ENCODE data around the gene NCOA1. TPM values are rescaled to one million over a fixed set of nuclear protein-coding genes. Genes with fewer than 3 reads are reported as not detected.

NCOA1 gene
- total RNA-seq, 5 donors from 2014 or later (not counting 1 experiment from before 2014, with no cell fraction given): 34.7 to 55.5 (median 37.6) TPM

DNA sequence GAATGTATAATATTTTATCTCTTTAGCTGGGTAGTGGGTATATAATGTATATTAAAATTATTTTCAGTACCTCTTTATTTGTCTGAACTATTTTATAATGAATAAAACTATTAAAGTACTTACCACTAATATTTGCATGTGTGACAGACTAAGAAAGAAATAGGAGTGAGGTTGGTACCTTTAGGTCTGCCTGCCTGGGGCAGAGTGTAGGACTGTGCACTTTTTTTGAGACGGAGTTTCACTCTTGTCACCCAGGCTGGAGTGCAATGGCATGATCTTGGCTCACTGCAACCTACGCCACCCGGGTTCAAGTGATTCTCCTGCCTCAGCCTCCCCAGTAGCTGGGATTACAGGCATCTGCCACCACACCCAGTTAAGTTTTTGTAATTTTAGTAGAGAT, 18.8 kb downstream of the NCOA1 start:
- no peaks in the 10 kb centered on the region for H3K9me3 ChIP-seq
- no peaks in the 10 kb centered on the region for H3K9me3 Mint-ChIP-seq
- peaks cover 74 to 82% (median 76%) of the 10 kb centered on the region in 3 donors for H3K4me1 Mint-ChIP-seq
- no peak overlapping the region for H3K4me3 Mint-ChIP-seq
- H3K27me3 ChIP-seq (replicated peaks in 1 of 2; ENCODE audit: control insufficient read depth in 2 of 2, extremely low read depth in 1 of 2, insufficient read depth in 2 of 2, low read length in 1 of 2): no peaks in the 10 kb centered on the region
- WGBS (ENCODE audit: insufficient coverage): 90% methylated on average over 2 of the region's 3 CpGs
- CTCF ChIA-PET: no interaction called here
- POLR2A ChIA-PET: no interaction called here
- peaks cover 4 to 9% of the 10 kb centered on the region in 2 experiments for H3K4me1 ChIP-seq (ENCODE audit: control insufficient read depth in 1 of 2, extremely low read depth in 1 of 2, insufficient read depth in 2 of 2, low read length in 2 of 2)
- no peaks in the 10 kb centered on the region for H3K36me3 ChIP-seq (ENCODE audit: control insufficient read depth in 2 of 2, extremely low read depth in 1 of 2, insufficient read depth in 1 of 2, low read length in 1 of 2)
- no peak for DNase-seq
- no peak overlapping the region for H3K27ac ChIP-seq (ENCODE audit: low read length)
- H3K36me3 Mint-ChIP-seq: no peaks in the 10 kb centered on the region
- H3K27me3 Mint-ChIP-seq: no peaks in the 10 kb centered on the region
- H3K4me3 ChIP-seq (ENCODE audit: control insufficient read depth in 1 of 2, extremely low read depth in 1 of 2, low read length in 1 of 2): no peak overlapping the region
- no peak overlapping the region for H3K27ac Mint-ChIP-seq
- ATAC-seq (replicated peaks in 1 of 4): no peak

DNA sequence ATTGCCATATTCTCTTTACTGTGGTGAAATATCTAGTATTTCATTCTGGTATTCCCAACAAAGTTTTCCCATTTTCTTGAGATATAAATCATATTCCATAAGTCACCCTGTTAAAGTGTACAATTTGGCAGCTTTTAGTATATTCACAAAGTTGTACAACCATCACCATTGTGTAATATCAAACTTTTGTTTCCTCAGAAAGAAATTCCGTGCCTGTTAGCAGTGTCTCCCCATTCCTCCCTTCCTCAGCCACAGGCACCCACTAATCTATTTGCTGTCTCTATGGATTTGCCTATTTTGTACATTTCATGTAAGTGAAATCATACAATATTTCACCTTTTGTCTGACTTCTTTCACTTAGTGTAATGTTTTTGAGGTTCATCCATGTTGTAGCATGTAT, 19.7 kb downstream of the NCOA1 start:
- WGBS (ENCODE audit: insufficient coverage): no CpG with 5 or more reads among the region's 1 CpG
- H3K4me1 ChIP-seq (ENCODE audit: control insufficient read depth in 1 of 2, extremely low read depth in 1 of 2, insufficient read depth in 2 of 2, low read length in 2 of 2): peaks cover 4 to 12% of the 10 kb centered on the region in 2 experiments
- DNase-seq (no peak), ATAC-seq (replicated peaks in 1 of 4) (no peak)
- no peaks in the 10 kb centered on the region for H3K36me3 ChIP-seq (ENCODE audit: control insufficient read depth in 2 of 2, extremely low read depth in 1 of 2, insufficient read depth in 1 of 2, low read length in 1 of 2)
- H3K36me3 Mint-ChIP-seq: no peaks in the 10 kb centered on the region
- no peak overlapping the region for H3K27ac Mint-ChIP-seq
- H3K4me3 ChIP-seq (ENCODE audit: control insufficient read depth in 1 of 2, extremely low read depth in 1 of 2, low read length in 1 of 2): no peak overlapping the region
- CTCF ChIA-PET: no interaction called here
- no peaks in the 10 kb centered on the region for H3K27me3 Mint-ChIP-seq
- peaks cover 75 to 79% (median 76%) of the 10 kb centered on the region in 3 donors for H3K4me1 Mint-ChIP-seq
- no peaks in the 10 kb centered on the region for H3K9me3 Mint-ChIP-seq
- H3K27me3 ChIP-seq (replicated peaks in 1 of 2; ENCODE audit: control insufficient read depth in 2 of 2, extremely low read depth in 1 of 2, insufficient read depth in 2 of 2, low read length in 1 of 2): no peaks in the 10 kb centered on the region
- no peak overlapping the region for H3K27ac ChIP-seq (ENCODE audit: low read length)
- H3K4me3 Mint-ChIP-seq: peak overlapping the region in 1 of 3 donors; percentile 22
- POLR2A ChIA-PET: no interaction called here
- H3K9me3 ChIP-seq: no peaks in the 10 kb centered on the region

DNA sequence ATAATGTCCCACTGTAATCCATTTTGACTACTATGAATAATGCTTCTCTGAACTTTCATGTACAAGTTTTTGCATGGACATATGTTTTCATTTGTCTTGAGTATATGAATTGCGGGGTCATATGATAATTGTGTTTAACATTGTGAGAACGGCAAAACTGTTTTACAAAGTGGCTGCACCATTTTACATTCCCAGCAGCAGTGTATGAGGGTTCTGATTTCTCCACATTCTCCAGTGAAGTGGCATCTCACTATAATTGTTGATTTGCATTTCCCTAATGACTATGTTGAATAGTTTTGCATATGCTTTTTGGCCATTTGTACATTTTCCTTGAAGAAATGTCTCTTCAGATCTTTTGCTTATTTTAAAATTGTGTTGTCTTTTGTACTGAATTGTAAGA, 20.1 kb downstream of the NCOA1 start:
- ChIA-PET POLR2A (no interaction called here), CTCF (no interaction called here)
- Histone ChIP-seq H3K4me3 (ENCODE audit: control insufficient read depth in 1 of 2, extremely low read depth in 1 of 2, low read length in 1 of 2) (no peak overlapping the region), H3K4me1 (ENCODE audit: control insufficient read depth in 1 of 2, extremely low read depth in 1 of 2, insufficient read depth in 2 of 2, low read length in 2 of 2) (peaks cover 4 to 12% of the 10 kb centered on the region in 2 experiments), H3K9me3 (no peaks in the 10 kb centered on the region), H3K36me3 (ENCODE audit: control insufficient read depth in 2 of 2, extremely low read depth in 1 of 2, insufficient read depth in 1 of 2, low read length in 1 of 2) (no peaks in the 10 kb centered on the region), H3K27me3 (replicated peaks in 1 of 2; ENCODE audit: control insufficient read depth in 2 of 2, extremely low read depth in 1 of 2, insufficient read depth in 2 of 2, low read length in 1 of 2) (no peaks in the 10 kb centered on the region), H3K27ac (ENCODE audit: low read length) (no peak overlapping the region)
- no peak overlapping the region for H3K27ac Mint-ChIP-seq
- no CpG with 5 or more reads among the region's 2 CpGs for WGBS (ENCODE audit: insufficient coverage)
- peak overlapping the region in 1 of 3 donors; percentile 22 for H3K4me3 Mint-ChIP-seq
- no peaks in the 10 kb centered on the region for H3K27me3 Mint-ChIP-seq
- peaks cover 72 to 75% (median 74%) of the 10 kb centered on the region in 3 donors for H3K4me1 Mint-ChIP-seq
- ATAC-seq (replicated peaks in 1 of 4) (no peak), DNase-seq (no peak)
- H3K9me3 Mint-ChIP-seq: no peaks in the 10 kb centered on the region
- H3K36me3 Mint-ChIP-seq: no peaks in the 10 kb centered on the region

DNA sequence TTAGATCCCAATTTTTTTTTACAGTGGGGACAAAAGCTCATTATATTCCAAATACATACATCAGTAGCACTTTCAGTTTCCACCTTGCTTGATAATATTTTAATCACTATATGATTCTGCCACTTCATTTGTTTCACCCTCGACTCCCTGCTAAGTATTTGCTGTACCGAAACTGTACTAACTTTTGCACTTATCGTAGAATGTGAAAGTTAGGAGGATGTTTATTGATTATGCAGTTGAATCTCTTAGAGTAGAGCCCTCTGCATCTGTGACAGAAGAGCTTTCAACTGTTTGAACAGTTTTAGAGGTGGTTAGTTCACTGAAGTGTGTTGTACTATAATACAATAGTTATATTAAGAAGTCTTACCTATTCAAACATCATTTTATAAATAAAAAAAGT, 20.8 kb downstream of the NCOA1 start:
- Histone ChIP-seq H3K4me1 (ENCODE audit: control insufficient read depth in 1 of 2, extremely low read depth in 1 of 2, insufficient read depth in 2 of 2, low read length in 2 of 2) (peaks cover 4 to 14% of the 10 kb centered on the region in 2 experiments), H3K9me3 (no peaks in the 10 kb centered on the region), H3K36me3 (ENCODE audit: control insufficient read depth in 2 of 2, extremely low read depth in 1 of 2, insufficient read depth in 1 of 2, low read length in 1 of 2) (no peaks in the 10 kb centered on the region), H3K4me3 (ENCODE audit: control insufficient read depth in 1 of 2, extremely low read depth in 1 of 2, low read length in 1 of 2) (no peak overlapping the region), H3K27ac (ENCODE audit: low read length) (no peak overlapping the region), H3K27me3 (replicated peaks in 1 of 2; ENCODE audit: control insufficient read depth in 2 of 2, extremely low read depth in 1 of 2, insufficient read depth in 2 of 2, low read length in 1 of 2) (no peaks in the 10 kb centered on the region)
- POLR2A ChIA-PET: interaction anchor here in 1 of 2 donors (0.6 kb wide), 1 partner anchor 67 kb away, joined by 9 read pairs; no protein-coding TSS in a partner anchor
- Mint-ChIP-seq H3K27ac (no peak overlapping the region), H3K9me3 (no peaks in the 10 kb centered on the region), H3K36me3 (no peaks in the 10 kb centered on the region), H3K27me3 (no peaks in the 10 kb centered on the region), H3K4me3 (peak overlapping the region in 1 of 3 donors; percentile 22), H3K4me1 (peaks cover 68 to 74% (median 69%) of the 10 kb centered on the region in 3 donors)
- no CpG with 5 or more reads among the region's 3 CpGs for WGBS (ENCODE audit: insufficient coverage)
- ATAC-seq (replicated peaks in 1 of 4): no peak
- CTCF ChIA-PET: interaction anchor here in 1 of 2 donors (0.6 kb wide), 1 partner anchor 90 kb away, joined by 3 read pairs; no protein-coding TSS in a partner anchor
- DNase-seq: no peak

DNA sequence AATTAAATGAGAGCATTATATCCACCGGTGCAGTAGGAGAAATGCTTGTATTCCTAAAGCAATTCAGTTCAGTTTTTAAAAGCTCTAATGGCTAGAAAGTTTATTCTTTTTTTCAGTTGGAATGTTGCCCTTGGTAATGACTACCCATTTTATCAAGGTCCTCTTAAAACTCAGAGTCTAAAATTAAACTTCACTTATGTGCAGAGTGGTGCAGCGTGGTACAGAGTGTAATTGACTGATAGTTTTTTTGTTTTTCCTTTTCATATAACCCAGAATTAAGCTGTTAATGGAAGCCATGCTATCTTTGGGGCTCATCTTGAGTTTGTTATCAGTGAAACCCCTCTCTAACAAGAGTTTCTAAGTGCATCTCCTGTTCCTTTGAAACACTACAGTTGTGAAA, 21.4 kb downstream of the NCOA1 start:
- no peaks in the 10 kb centered on the region for H3K36me3 ChIP-seq (ENCODE audit: control insufficient read depth in 2 of 2, extremely low read depth in 1 of 2, insufficient read depth in 1 of 2, low read length in 1 of 2)
- H3K4me1 Mint-ChIP-seq: peaks cover 68 to 74% (median 70%) of the 10 kb centered on the region in 3 donors
- ChIA-PET CTCF (interaction anchor here in 1 of 2 donors (0.6 kb wide), 2 partner anchors 38 to 90 kb away, joined by 3 read pairs; no protein-coding TSS in a partner anchor), POLR2A (interaction anchor here in 1 of 2 donors (0.6 kb wide), 1 partner anchor 67 kb away, joined by 9 read pairs; no protein-coding TSS in a partner anchor)
- ATAC-seq (replicated peaks in 1 of 4) (no peak), DNase-seq (no peak)
- no peak overlapping the region for H3K27ac ChIP-seq (ENCODE audit: low read length)
- no peak overlapping the region for H3K4me3 Mint-ChIP-seq
- whole genome bisulfite sequencing (ENCODE audit: insufficient coverage): no CpG with 5 or more reads among the region's 2 CpGs
- no peaks in the 10 kb centered on the region for H3K9me3 Mint-ChIP-seq
- no peaks in the 10 kb centered on the region for H3K9me3 ChIP-seq
- H3K36me3 Mint-ChIP-seq: no peaks in the 10 kb centered on the region
- no peaks in the 10 kb centered on the region for H3K27me3 Mint-ChIP-seq
- peaks cover 4 to 14% of the 10 kb centered on the region in 2 experiments for H3K4me1 ChIP-seq (ENCODE audit: control insufficient read depth in 1 of 2, extremely low read depth in 1 of 2, insufficient read depth in 2 of 2, low read length in 2 of 2)
- H3K4me3 ChIP-seq (ENCODE audit: control insufficient read depth in 1 of 2, extremely low read depth in 1 of 2, low read length in 1 of 2): no peak overlapping the region
- no peaks in the 10 kb centered on the region for H3K27me3 ChIP-seq (replicated peaks in 1 of 2; ENCODE audit: control insufficient read depth in 2 of 2, extremely low read depth in 1 of 2, insufficient read depth in 2 of 2, low read length in 1 of 2)
- peak overlapping the region in 1 of 2 donors; percentile 2 for H3K27ac Mint-ChIP-seq

DNA sequence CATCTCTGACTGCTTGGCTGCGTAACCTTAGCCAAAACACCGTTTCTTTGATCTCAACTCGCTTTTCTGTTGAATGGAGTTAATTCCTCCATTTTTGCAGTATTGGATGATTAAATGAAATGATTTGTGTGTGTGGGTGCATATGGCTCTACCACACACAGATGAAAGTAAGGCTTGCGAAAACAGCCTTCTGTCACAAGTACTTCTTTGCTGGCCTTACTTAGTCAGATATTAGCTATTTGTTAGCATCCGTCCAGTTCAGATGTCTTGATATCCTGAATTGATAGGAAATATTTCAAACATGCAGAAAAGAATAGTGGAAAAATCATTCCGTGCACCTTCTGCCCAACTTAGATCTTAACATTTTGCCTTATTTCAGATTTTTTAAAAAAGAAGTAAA, 21.8 kb downstream of the NCOA1 start:
- CTCF ChIA-PET: interaction anchor here in 1 of 2 donors (0.6 kb wide), 1 partner anchor 38 kb away, joined by 3 read pairs; no protein-coding TSS in a partner anchor
- no peak overlapping the region for H3K4me3 Mint-ChIP-seq
- H3K4me1 Mint-ChIP-seq: peaks cover 68 to 74% (median 68%) of the 10 kb centered on the region in 3 donors
- H3K4me3 ChIP-seq (ENCODE audit: control insufficient read depth in 1 of 2, extremely low read depth in 1 of 2, low read length in 1 of 2): no peak overlapping the region
- H3K36me3 ChIP-seq (ENCODE audit: control insufficient read depth in 2 of 2, extremely low read depth in 1 of 2, insufficient read depth in 1 of 2, low read length in 1 of 2): no peaks in the 10 kb centered on the region
- POLR2A ChIA-PET: interaction anchor here in 1 of 2 donors (0.6 kb wide), 1 partner anchor 43 kb away, joined by 4 read pairs; no protein-coding TSS in a partner anchor
- ATAC-seq (replicated peaks in 1 of 4): no peak
- H3K27ac ChIP-seq (ENCODE audit: low read length): no peak overlapping the region
- no peak overlapping the region for H3K27ac Mint-ChIP-seq
- H3K4me1 ChIP-seq (ENCODE audit: control insufficient read depth in 1 of 2, extremely low read depth in 1 of 2, insufficient read depth in 2 of 2, low read length in 2 of 2): peaks cover 4 to 14% of the 10 kb centered on the region in 2 experiments
- no peak for DNase-seq
- no peaks in the 10 kb centered on the region for H3K27me3 ChIP-seq (replicated peaks in 1 of 2; ENCODE audit: control insufficient read depth in 2 of 2, extremely low read depth in 1 of 2, insufficient read depth in 2 of 2, low read length in 1 of 2)
- no peaks in the 10 kb centered on the region for H3K36me3 Mint-ChIP-seq
- no peaks in the 10 kb centered on the region for H3K27me3 Mint-ChIP-seq
- 72% methylated on average over 3 of the region's 6 CpGs for WGBS (ENCODE audit: insufficient coverage)
- H3K9me3 ChIP-seq: no peaks in the 10 kb centered on the region
- no peaks in the 10 kb centered on the region for H3K9me3 Mint-ChIP-seq
